Esophagus squamous epithelium (tissue), 4 donors: Measurements from ENCODE around the gene MBD5.

Experiments used
- CTCF ChIP-seq, 6 experiments: fragments of 450-650 bp in 4 of 6; fragments of 200-600 bp in 2 of 6; sonication (generic) in 2 of 6; IDR thresholded peaks; one replicate each; pipeline ENCODE4 v1.5.1; 2016 to 2019; ENCODE audit warnings: antibody characterized with exemption in 6 of 6, mild to moderate bottlenecking in 4 of 6, moderate library complexity in 4 of 6
- POLR2A ChIP-seq, 4 donors: fragments of 450-650 bp; IDR thresholded peaks; one replicate each; pipeline ENCODE4 v1.6.1; 2017; ENCODE audit warnings: antibody characterized with exemption in 4 of 4, mild to moderate bottlenecking in 4 of 4, moderate library complexity in 3 of 4

GRCh38 chr2:148258124-148258523 lies 237.2 kb downstream of the MBD5 start:
- no peak for TF ChIP-seq CTCF (IDR thresholded peaks at IDR 0.05)
- no peak for TF ChIP-seq POLR2A (IDR thresholded peaks at IDR 0.05)
